Esophagus muscularis mucosa (tissue), 4 donors: ENCODE data around the gene CRY2. TPM values are rescaled to one million over a fixed set of nuclear protein-coding genes. Genes with fewer than 3 reads are reported as not detected.
"Not testable (repeated sequence)": the region's sequence is repeated elsewhere in the genome, so short reads cannot be mapped to it uniquely, and the experiment has no call there.

Experiments
- DNase-seq: peaks from one replicate; pipeline ENCODE4 v3.0.0-alpha.2; 2017; ENCODE audit errors: extremely low spot score
- H3K27ac ChIP-seq, 4 donors: fragments of 200-600 bp; sonication (generic); replicated peaks in 1 of 4; 1 replicate in 3 of 4; 2 replicates in 1 of 4; pipeline ENCODE4 v1.5.1; 2016 to 2019; ENCODE audit warnings: mild to moderate bottlenecking in 1 of 4
- H3K27me3 ChIP-seq, 4 donors: fragments of 200-600 bp; sonication (generic); one replicate each; pipeline versions ENCODE4 v1.5.1 to v1.6.0; 2016 to 2019
- H3K36me3 ChIP-seq, 4 donors: fragments of 200-600 bp; sonication (generic); one replicate each; pipeline ENCODE4 v1.5.1; 2016 to 2019
- H3K4me1 ChIP-seq, 4 donors: fragments of 200-600 bp; sonication (generic); one replicate each; pipeline ENCODE4 v1.5.1; 2016 to 2019
- H3K4me3 ChIP-seq, 4 donors: fragments of 200-600 bp; sonication (generic); 1 replicate in 2 of 4; 2 replicates in 2 of 4; pipeline ENCODE4 v1.5.1; 2016 to 2019; ENCODE audit warnings: mild to moderate bottlenecking in 4 of 4, moderate library complexity in 1 of 4
- H3K9me3 ChIP-seq, 4 donors: fragments of 200-600 bp; sonication (generic); 1 replicate in 3 of 4; 2 replicates in 1 of 4; pipeline ENCODE4 v1.5.1; 2016 to 2019
- EP300 ChIP-seq: sonication (generic); formaldehyde crosslinking; IDR thresholded peaks from one replicate; pipeline ENCODE4 v1.6.1; 2017; ENCODE audit warnings: antibody characterized with exemption
- POLR2A ChIP-seq: fragments of 450-650 bp; IDR thresholded peaks from one replicate; pipeline ENCODE4 v1.6.1; 2017; ENCODE audit warnings: antibody characterized with exemption, moderate library complexity, mild to moderate bottlenecking, low read depth
- POLR2AphosphoS5 ChIP-seq, 2 donors: sonication (generic); formaldehyde crosslinking; IDR thresholded peaks; one replicate each; pipeline ENCODE4 v1.6.1; 2017; ENCODE audit warnings: antibody characterized with exemption in 2 of 2
- WGBS: methylation state at CpG from one replicate; pipeline ENCODE4 v1.1.5; 2018; 5-methylcytosine and 5-hydroxymethylcytosine counted together
- intact Hi-C: fragments of 100-400 bp; cut with DNase I; formaldehyde crosslinking; loops from one replicate; pipeline ENCODE4 v1.15.1; 2023
- total RNA-seq, 4 donors: library from RNA; depleted of rRNA; stranded (reverse); fragments of >200 nt; gene quantifications; one replicate each; pipeline versions ENCODE4 v1.1.0 to v1.2.1, GENCODE V29; 2016
- TF ChIP-seq, protein P1 (sequence below), 3 experiments: fragments of 200-600 bp in 2 of 3; fragments of 450-650 bp in 1 of 3; sonication (generic) in 2 of 3; IDR thresholded peaks; one replicate each; pipeline ENCODE4 v1.5.1; 2017 to 2019; ENCODE audit warnings: antibody characterized with exemption in 3 of 3, mild to moderate bottlenecking in 2 of 3, moderate library complexity in 1 of 3

Gene CRY2
- total RNA-seq, 4 donors from 2014 or later, result 32.0 to 57.6 (median 49.7) TPM

DNA sequence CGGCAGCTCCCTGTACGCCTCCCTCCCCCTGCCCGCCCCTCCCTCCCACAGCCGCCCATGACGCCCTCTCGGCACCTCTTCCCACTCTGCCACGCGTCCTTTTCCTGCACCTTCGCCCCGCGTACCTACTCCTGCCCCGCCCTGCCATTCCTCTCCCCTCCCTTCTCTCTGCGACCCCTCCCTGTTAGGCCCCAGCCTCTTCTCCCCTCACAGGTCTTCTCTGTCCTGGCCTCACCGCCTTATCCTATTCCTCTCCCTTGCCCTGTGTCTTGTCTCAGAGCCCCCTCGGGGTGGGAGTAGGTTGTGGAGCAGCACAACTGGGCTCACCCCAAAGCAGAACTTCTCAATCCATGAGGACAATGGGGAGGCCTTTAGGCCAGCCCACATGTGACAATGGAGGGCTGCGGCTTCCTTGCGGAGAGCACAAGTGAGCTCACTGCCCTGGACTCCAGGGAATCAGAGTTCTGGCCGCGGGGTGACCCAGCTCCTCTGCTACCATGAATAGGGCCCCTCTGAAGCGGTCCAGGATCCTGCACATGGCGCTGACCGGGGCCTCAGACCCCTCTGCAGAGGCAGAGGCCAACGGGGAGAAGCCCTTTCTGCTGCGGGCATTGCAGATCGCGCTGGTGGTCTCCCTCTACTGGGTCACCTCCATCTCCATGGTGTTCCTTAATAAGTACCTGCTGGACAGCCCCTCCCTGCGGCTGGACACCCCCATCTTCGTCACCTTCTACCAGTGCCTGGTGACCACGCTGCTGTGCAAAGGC, 41.8 kb upstream of the CRY2 start:
- Histone ChIP-seq H3K27me3 (no peaks in the 10 kb centered on the region), H3K27ac (peak overlapping the region; percentile 86 to 94 (median 93)), H3K36me3 (peaks cover 0 to 27% (median 21%) of the 10 kb centered on the region in 4 donors), H3K4me3 (peak overlapping the region; percentile 78 to 90 (median 86)), H3K9me3 (no peaks in the 10 kb centered on the region), H3K4me1 (peaks cover 28 to 54% (median 44%) of the 10 kb centered on the region in 4 donors)
- TF ChIP-seq, protein P1, sequence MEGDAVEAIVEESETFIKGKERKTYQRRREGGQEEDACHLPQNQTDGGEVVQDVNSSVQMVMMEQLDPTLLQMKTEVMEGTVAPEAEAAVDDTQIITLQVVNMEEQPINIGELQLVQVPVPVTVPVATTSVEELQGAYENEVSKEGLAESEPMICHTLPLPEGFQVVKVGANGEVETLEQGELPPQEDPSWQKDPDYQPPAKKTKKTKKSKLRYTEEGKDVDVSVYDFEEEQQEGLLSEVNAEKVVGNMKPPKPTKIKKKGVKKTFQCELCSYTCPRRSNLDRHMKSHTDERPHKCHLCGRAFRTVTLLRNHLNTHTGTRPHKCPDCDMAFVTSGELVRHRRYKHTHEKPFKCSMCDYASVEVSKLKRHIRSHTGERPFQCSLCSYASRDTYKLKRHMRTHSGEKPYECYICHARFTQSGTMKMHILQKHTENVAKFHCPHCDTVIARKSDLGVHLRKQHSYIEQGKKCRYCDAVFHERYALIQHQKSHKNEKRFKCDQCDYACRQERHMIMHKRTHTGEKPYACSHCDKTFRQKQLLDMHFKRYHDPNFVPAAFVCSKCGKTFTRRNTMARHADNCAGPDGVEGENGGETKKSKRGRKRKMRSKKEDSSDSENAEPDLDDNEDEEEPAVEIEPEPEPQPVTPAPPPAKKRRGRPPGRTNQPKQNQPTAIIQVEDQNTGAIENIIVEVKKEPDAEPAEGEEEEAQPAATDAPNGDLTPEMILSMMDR (IDR thresholded peaks at IDR 0.05), result no peak
- 7% methylated on average over 16 of the region's 29 CpGs for WGBS
- intact Hi-C loops, result loop anchor here (5.0 kb wide), 1 partner anchor 37 kb away; no protein-coding TSS in a partner anchor
- no peak for DNase-seq

DNA sequence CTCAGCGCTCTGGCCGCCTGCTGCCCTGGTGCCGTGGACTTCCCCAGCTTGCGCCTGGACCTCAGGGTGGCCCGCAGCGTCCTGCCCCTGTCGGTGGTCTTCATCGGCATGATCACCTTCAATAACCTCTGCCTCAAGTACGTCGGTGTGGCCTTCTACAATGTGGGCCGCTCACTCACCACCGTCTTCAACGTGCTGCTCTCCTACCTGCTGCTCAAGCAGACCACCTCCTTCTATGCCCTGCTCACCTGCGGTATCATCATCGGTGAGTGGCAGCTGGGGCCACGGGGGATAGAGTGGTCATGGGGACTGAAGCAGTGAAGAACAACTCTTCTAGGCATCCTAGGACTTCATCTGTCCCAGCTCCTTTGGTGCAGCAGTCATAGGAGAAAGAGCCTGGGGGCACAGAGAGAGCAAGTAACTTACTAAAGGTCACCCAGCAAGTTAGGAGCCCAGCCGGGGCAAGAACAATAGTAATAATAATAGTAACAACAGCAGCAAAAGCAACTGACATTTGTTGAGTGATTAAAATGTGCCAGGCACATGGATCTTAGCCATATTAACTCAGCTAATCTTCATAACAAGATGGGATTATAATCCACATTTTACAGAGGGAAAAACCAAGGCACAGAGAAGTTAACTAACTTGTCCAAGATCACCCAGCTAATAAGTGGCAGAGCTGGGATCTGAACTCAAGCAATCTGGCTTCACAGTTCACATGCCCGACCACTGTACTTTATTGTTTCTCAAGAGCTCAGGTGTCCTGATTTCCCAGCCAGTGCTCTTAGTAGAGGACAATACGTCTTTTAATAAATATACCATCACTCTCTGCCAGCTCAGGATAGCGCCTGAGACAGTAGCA, 41.0 kb upstream of the CRY2 start:
- Histone ChIP-seq H3K4me1 (peaks cover 28 to 54% (median 44%) of the 10 kb centered on the region in 4 donors), H3K9me3 (no peaks in the 10 kb centered on the region), H3K36me3 (peaks cover 7 to 35% (median 29%) of the 10 kb centered on the region in 4 donors), H3K27ac (peak overlapping the region in 2 of 4 donors; percentile 86 to 92), H3K27me3 (no peaks in the 10 kb centered on the region), H3K4me3 (peak overlapping the region; percentile 78 to 90 (median 86))
- TF ChIP-seq POLR2AphosphoS5 (IDR thresholded peaks at IDR 0.05) (no peak), EP300 (no peak), POLR2A (no peak)
- TF ChIP-seq, protein P1 (IDR thresholded peaks at IDR 0.05), result no peak
- WGBS, result 81% methylated on average over 20 of the region's 20 CpGs
- no peak for DNase-seq
- intact Hi-C loops, result loop anchor here (5.0 kb wide), 1 partner anchor 36 kb away; no protein-coding TSS in a partner anchor

DNA sequence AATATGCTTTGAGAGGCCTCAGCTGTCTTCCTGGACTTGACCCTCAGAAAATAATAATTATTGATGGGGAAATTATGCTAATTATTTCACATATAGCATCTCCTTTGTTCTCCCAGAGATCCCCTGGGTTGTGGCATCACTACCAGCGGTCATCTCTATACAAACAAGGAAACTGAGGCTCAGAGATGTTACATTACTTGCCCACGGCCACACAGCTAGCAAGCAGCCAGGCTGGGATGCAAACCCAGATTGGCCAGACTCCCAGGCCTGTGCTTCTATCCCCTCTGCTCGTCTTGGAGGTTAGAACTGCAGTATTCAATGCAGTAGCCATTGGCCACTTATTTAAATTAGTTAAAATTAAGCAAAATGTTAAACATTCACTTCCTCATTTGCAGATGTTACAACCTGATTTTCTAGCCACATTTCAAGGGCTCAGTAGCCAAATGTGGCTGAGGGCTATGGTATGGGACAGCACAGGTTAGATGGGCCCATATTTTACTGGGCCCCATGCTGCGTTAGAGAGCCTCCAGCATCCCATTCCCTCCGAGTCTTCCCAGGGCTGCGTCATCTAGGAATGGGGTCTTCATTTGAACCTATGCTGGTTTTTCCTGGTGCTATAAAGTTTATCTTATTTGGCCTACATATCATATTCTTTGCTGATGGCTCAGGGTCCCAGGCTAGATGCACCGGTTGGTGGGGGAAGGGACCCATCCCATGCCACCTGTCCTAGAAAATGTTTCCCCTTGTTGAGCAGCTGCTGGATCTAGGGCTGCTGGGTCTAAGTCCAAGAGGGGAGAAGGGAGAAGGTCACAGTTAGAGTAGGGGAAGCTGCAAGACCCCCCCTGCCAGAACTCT, 40.1 kb upstream of the CRY2 start:
- DNase-seq, result no peak
- intact Hi-C loops, result loop anchor here (5.0 kb wide), 1 partner anchor 35 kb away; no protein-coding TSS in a partner anchor
- peaks cover 28 to 54% (median 44%) of the 10 kb centered on the region in 4 donors for H3K4me1 ChIP-seq
- H3K27me3 ChIP-seq, result no peaks in the 10 kb centered on the region
- H3K27ac ChIP-seq, result no peak overlapping the region
- H3K4me3 ChIP-seq, result peak overlapping the region in 2 of 4 donors; percentile 82 to 90
- TF ChIP-seq, protein P1 (IDR thresholded peaks at IDR 0.05), result no peak
- WGBS, result 76% methylated on average over 7 of the region's 7 CpGs
- H3K36me3 ChIP-seq, result peaks cover 9 to 44% (median 38%) of the 10 kb centered on the region in 4 donors
- H3K9me3 ChIP-seq, result no peaks in the 10 kb centered on the region

DNA sequence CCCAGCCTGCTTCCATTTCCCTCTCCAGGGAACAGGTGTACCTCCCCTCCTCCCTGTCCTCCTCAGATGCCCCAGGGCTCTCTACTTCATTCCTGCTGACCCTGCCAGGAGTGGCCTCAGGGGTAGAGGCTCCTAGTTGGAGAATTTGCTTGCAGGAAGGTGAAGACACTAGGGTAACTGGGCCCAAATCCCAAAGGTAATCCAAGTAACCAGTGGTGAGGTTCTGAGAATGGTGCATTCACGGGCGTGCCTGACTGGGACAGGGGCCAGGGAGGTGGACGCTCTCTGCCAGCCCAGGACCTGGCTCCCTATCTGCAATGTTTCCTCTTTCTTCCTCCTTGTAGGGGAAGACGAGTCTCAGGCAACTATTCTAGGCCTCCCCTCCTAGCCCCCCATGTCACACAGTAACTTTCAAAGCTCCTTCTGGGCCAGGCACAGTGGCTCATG, 39.5 kb upstream of the CRY2 start:
- intact Hi-C loops, result loop anchor here (5.0 kb wide), 1 partner anchor 34 kb away; no protein-coding TSS in a partner anchor
- 86% methylated on average over 4 of the region's 4 CpGs for WGBS

DNA sequence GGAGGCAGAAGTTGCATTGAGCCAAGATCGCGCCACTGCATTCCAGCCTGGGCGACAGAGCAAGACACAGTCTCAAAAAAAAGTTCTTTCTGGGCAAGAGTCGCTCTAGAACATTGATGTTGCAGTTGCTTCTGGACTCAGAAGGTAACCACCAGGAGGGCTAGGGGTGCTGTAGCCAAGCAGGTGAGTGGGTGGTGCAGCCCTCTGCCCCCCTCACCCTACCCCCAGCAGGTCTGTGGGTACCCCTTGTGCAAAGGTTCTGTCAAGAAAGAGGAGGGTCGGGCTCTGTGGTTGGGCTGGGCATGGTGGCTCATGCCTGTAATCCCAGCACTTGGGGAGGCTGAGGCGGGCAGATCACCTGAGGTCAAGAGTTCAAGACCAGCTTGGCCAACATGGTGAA, 38.8 kb upstream of the CRY2 start:
- not testable (repeated sequence) for H3K27me3 ChIP-seq, H3K4me3 ChIP-seq, H3K27ac ChIP-seq, DNase-seq, H3K9me3 ChIP-seq
- intact Hi-C loops, result loop anchor here (5.0 kb wide), 1 partner anchor 34 kb away; no protein-coding TSS in a partner anchor
- Histone ChIP-seq H3K4me1 (peaks cover 28 to 54% (median 41%) of the 10 kb centered on the region in 4 donors), H3K36me3 (peaks cover 9 to 50% (median 43%) of the 10 kb centered on the region in 4 donors)
- 96% methylated on average over 6 of the region's 6 CpGs for WGBS

More for the DNA sequence above, 39.5 kb upstream of the CRY2 start:
- no peak for TF ChIP-seq POLR2AphosphoS5 (IDR thresholded peaks at IDR 0.05)
- no peak for TF ChIP-seq EP300
- TF ChIP-seq POLR2A, result no peak
- TF ChIP-seq, protein P1 (IDR thresholded peaks at IDR 0.05), result no peak
- Histone ChIP-seq H3K4me1 (peaks cover 28 to 54% (median 44%) of the 10 kb centered on the region in 4 donors), H3K27ac (no peak overlapping the region), H3K36me3 (peaks cover 9 to 50% (median 43%) of the 10 kb centered on the region in 4 donors), H3K27me3 (no peaks in the 10 kb centered on the region), H3K4me3 (peak overlapping the region in 1 of 4 donors; percentile 0), H3K9me3 (no peaks in the 10 kb centered on the region)
- no peak for DNase-seq
